Common myeloid progenitor, CD34-positive (primary cell): Measurements from ENCODE around the gene SEMA4A.

Experiments
- CTCF ChIA-PET: fragments of 350-600 bp; sonication (Branson Sonifier 250); formaldehyde crosslinking; loops from one replicate; lab custom pipeline; 2021; ENCODE audit warnings: antibody characterized with exemption; lab: Charles Lee
- POLR2A ChIA-PET: fragments of 350-600 bp; sonication (Branson Sonifier 250); formaldehyde crosslinking; loops from one replicate; lab custom pipeline; 2021; ENCODE audit warnings: antibody characterized with exemption; lab: Charles Lee
- DNase-seq, 3 donors: peaks; one replicate each; pipeline versions ENCODE4 v3.0.0 to v3.0.0-alpha.2; 2013
- H3K27ac ChIP-seq, 2 experiments: 1 replicate in 1 of 2; 2 replicates in 1 of 2; pipeline ENCODE4 v1.7.0; 2013; ENCODE audit warnings: inconsistent platforms in 2 of 2, low read length in 2 of 2, mild to moderate bottlenecking in 2 of 2, low read depth in 1 of 2, moderate library complexity in 1 of 2; ENCODE audit not compliant: severe bottlenecking in 2 of 2, insufficient read depth in 1 of 2, poor library complexity in 1 of 2
- H3K27me3 ChIP-seq, 5 experiments: replicated peaks in 2 of 5; 1 replicate in 3 of 5; 2 replicates in 2 of 5; pipeline versions ENCODE4 v1.6.1 to v1.7.0; 2013; ENCODE audit warnings: low read length in 4 of 5, mild to moderate bottlenecking in 2 of 5, moderate library complexity in 2 of 5, inconsistent platforms in 1 of 5; ENCODE audit not compliant: insufficient read depth in 5 of 5, control insufficient read depth in 4 of 5
- H3K36me3 ChIP-seq, 4 experiments: 1 replicate in 2 of 4; 2 replicates in 2 of 4; pipeline versions ENCODE4 v1.6.1 to v1.7.0; 2013; ENCODE audit warnings: low read length in 3 of 4, control low read depth in 1 of 4, mild to moderate bottlenecking in 1 of 4; ENCODE audit not compliant: control insufficient read depth in 4 of 4, insufficient read depth in 4 of 4
- H3K4me1 ChIP-seq, 4 experiments: 1 replicate in 3 of 4; 2 replicates in 1 of 4; pipeline versions ENCODE4 v1.6.1 to v1.7.1; 2013; ENCODE audit warnings: low read length in 3 of 4, mild to moderate bottlenecking in 3 of 4, control low read depth in 1 of 4, inconsistent platforms in 1 of 4, moderate library complexity in 1 of 4; ENCODE audit not compliant: control insufficient read depth in 4 of 4, insufficient read depth in 4 of 4; ENCODE audit errors: control extremely low read depth in 1 of 4
- H3K4me3 ChIP-seq, 7 experiments: 1 replicate in 4 of 7; 2 replicates in 3 of 7; pipeline versions ENCODE4 v1.5.1 to v1.7.0; 2013; ENCODE audit warnings: mild to moderate bottlenecking in 7 of 7, low read length in 6 of 7, moderate library complexity in 6 of 7, inconsistent platforms in 2 of 7, low read depth in 2 of 7, control low read depth in 1 of 7; ENCODE audit not compliant: insufficient read depth in 4 of 7, control insufficient read depth in 1 of 7; ENCODE audit errors: extremely low read depth in 1 of 7
- H3K9me3 ChIP-seq, 5 experiments: 1 replicate in 4 of 5; 2 replicates in 1 of 5; pipeline versions ENCODE4 v1.6.1 to v1.7.1; 2013; ENCODE audit warnings: low read length in 4 of 5, mild to moderate bottlenecking in 2 of 5, inconsistent platforms in 1 of 5, low read depth in 1 of 5, moderate library complexity in 1 of 5; ENCODE audit not compliant: control insufficient read depth in 4 of 5, insufficient read depth in 2 of 5; ENCODE audit errors: control extremely low read depth in 1 of 5
- WGBS: methylation state at CpG from one replicate; pipeline ENCODE4 v1.1.5; 2013; ENCODE audit not compliant: insufficient coverage; 5-methylcytosine and 5-hydroxymethylcytosine counted together

Gene SEMA4A

DNA sequence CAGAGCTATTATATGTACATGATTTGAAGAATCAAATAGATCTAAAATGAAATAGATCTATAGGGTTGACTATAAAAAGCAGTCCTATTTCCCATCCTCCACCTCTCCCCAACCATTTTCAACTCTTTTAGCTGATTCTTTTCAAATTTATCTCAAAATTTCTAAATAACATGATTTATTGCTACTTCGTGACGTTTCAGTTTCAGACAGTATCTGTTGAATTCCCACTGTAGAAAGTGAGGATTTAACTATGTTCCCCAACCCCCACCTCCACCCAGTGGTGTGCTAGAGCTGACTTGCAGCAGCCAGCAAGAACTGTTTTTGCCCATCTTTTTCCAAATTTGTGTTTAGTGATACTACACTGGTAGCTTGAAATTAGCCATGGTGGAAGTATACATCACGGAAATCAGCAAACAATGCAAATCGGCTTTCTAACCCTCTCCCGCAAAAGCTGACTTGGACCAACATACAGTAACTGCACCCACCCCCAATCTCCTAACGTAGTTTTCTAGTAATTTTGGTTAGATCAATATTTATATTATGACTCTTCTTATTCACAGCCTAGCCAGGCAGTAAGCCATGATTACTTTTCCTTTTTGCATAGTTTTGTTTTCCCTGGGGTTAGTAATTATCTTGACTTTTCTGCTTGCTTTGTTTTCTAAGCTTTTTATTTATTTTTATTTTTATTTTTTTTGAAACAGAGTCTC, 10.9 kb downstream of the SEMA4A start:
- DNase-seq: no peak
- H3K36me3 ChIP-seq: peaks cover 0 to 27% (median 2%) of the 10 kb centered on the region in 4 experiments
- H3K27ac ChIP-seq: no peak overlapping the region
- H3K27me3 ChIP-seq: no peaks in the 10 kb centered on the region
- H3K4me1 ChIP-seq: peaks cover 0 to 15% (median 13%) of the 10 kb centered on the region in 4 experiments
- ChIA-PET POLR2A (interaction anchor here (0.7 kb wide), 1 partner anchor 16 kb away, joined by 3 read pairs; no protein-coding TSS in a partner anchor), CTCF (interaction anchor here (0.7 to 4.5 kb wide), 9 partner anchors 8 to 153 kb away, joined by 3 to 25 read pairs (median 3); no protein-coding TSS in a partner anchor)
- no peak overlapping the region for H3K4me3 ChIP-seq
- WGBS: 93% methylated on average over 3 of the region's 6 CpGs
- no peaks in the 10 kb centered on the region for H3K9me3 ChIP-seq

DNA sequence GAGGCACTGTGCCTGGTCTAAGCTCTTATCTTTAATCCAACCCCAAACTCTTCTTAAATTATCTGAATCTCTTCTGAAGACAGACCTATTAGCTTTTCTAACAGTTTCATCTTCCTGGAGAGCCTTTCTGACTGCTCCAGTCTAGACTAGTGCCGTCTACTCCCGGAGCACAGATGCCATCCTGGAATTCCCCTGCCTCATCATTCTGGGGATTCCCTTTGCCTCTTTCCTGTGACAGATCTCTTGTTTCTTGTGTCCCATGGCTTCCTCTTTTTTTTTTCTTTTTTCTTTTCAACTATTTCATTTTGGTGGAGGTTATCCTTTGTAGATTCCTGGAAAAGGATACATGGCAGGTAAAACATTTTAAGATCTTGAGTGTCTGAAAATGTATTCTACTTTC, 11.7 kb downstream of the SEMA4A start:
- no peaks in the 10 kb centered on the region for H3K9me3 ChIP-seq
- ChIA-PET POLR2A (interaction anchor here (0.6 kb wide), 1 partner anchor 63 kb away, joined by 3 read pairs; no protein-coding TSS in a partner anchor), CTCF (interaction anchor here (0.7 to 4.5 kb wide), 7 partner anchors 8 to 60 kb away, joined by 3 to 25 read pairs (median 4); no protein-coding TSS in a partner anchor)
- H3K4me1 ChIP-seq: peaks cover 0 to 14% (median 10%) of the 10 kb centered on the region in 4 experiments
- no peak overlapping the region for H3K27ac ChIP-seq
- no peak overlapping the region for H3K4me3 ChIP-seq
- peaks cover 0 to 25% (median 2%) of the 10 kb centered on the region in 4 experiments for H3K36me3 ChIP-seq
- H3K27me3 ChIP-seq: no peaks in the 10 kb centered on the region
- 86% methylated on average over 2 of the region's 2 CpGs for WGBS
- DNase-seq: peak in 1 of 3 donors; percentile 53

DNA sequence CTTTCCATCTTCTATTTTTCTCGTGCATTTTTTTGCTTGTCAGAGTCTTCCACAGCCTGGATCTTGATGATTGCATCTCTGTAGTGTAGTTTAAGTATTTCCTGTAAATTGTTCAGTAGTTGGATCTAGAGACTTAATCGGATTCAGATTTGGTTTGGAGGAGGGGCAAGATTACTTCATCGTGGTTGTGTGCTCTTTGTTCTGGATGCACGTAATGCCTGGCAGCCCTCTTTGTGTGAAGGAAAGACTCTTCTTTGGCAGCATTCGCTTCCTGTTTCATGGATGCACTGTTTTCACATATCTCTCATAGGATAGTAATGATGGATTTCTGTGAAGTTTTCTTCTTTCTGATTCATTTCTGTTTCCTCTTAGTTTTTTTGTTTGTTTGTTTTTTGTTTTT, 14.2 kb downstream of the SEMA4A start:
- DNase-seq: no peak
- Histone ChIP-seq H3K27ac (no peak overlapping the region), H3K4me1 (no peaks in the 10 kb centered on the region), H3K36me3 (peaks cover 0 to 14% (median 3%) of the 10 kb centered on the region in 4 experiments), H3K27me3 (no peaks in the 10 kb centered on the region), H3K9me3 (no peaks in the 10 kb centered on the region), H3K4me3 (no peak overlapping the region)
- ChIA-PET POLR2A (no interaction called here), CTCF (no interaction called here)
- 100% methylated on average over 1 of the region's 5 CpGs for WGBS

DNA sequence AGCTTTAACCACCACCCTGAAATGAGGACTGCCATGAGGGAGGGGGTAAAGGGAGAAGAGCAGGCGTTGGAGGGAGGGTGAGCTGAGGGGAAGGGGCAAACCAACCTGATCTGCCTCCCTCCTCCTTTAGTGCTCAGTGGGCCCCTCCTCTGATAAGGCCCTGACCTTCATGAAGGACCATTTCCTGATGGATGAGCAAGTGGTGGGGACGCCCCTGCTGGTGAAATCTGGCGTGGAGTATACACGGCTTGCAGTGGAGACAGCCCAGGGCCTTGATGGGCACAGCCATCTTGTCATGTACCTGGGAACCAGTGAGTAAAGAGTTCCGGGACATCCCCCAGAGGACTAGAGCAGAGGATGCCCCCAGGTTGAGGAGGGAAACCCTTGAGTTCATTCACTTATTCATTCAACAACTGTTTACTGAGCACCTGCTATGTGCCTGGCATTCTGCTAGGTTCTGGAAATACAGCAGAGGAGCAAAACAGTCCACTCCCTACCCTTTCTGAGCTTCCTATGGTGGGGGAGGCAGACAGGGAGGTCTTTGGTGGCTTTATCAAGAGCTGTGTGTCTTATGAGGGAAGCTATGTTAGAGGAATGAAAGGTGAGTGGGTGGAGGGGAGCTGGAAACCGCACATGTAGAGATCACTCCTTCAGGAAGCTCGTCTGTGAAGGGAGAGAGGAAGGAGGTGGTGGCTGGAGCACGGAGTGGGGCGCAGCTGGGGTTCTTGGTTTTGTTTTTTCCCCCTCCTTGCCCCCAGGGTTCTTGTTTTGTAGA, 19.5 kb downstream of the SEMA4A start:
- Histone ChIP-seq H3K27ac (no peak overlapping the region), H3K4me3 (no peak overlapping the region), H3K27me3 (no peaks in the 10 kb centered on the region), H3K36me3 (peaks cover 0 to 35% (median 16%) of the 10 kb centered on the region in 4 experiments), H3K9me3 (no peaks in the 10 kb centered on the region), H3K4me1 (peaks cover 0 to 1% (median 0%) of the 10 kb centered on the region in 4 experiments)
- ChIA-PET CTCF (interaction anchor here (1.0 to 2.5 kb wide), 6 partner anchors 9 to 52 kb away, joined by 3 to 13 read pairs (median 4); no protein-coding TSS in a partner anchor), POLR2A (interaction anchor here (0.6 kb wide), 1 partner anchor 83 kb away, joined by 3 read pairs; no protein-coding TSS in a partner anchor)
- WGBS: 86% methylated on average over 4 of the region's 9 CpGs
- DNase-seq: no peak

DNA sequence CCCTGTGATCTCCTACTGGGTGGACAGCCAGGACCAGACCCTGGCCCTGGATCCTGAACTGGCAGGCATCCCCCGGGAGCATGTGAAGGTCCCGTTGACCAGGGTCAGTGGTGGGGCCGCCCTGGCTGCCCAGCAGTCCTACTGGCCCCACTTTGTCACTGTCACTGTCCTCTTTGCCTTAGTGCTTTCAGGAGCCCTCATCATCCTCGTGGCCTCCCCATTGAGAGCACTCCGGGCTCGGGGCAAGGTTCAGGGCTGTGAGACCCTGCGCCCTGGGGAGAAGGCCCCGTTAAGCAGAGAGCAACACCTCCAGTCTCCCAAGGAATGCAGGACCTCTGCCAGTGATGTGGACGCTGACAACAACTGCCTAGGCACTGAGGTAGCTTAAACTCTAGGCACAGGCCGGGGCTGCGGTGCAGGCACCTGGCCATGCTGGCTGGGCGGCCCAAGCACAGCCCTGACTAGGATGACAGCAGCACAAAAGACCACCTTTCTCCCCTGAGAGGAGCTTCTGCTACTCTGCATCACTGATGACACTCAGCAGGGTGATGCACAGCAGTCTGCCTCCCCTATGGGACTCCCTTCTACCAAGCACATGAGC, 23.3 kb downstream of the SEMA4A start:
- Histone ChIP-seq H3K36me3 (peaks cover 0 to 31% (median 16%) of the 10 kb centered on the region in 4 experiments), H3K9me3 (no peaks in the 10 kb centered on the region), H3K4me3 (no peak overlapping the region), H3K4me1 (peaks cover 0 to 4% (median 1%) of the 10 kb centered on the region in 4 experiments), H3K27me3 (no peaks in the 10 kb centered on the region), H3K27ac (no peak overlapping the region)
- DNase-seq: no peak
- 100% methylated on average over 12 of the region's 12 CpGs for WGBS
- POLR2A ChIA-PET: interaction anchor here (0.6 kb wide), 1 partner anchor 21 kb away, joined by 3 read pairs; no protein-coding TSS in a partner anchor
- CTCF ChIA-PET: no interaction called here

DNA sequence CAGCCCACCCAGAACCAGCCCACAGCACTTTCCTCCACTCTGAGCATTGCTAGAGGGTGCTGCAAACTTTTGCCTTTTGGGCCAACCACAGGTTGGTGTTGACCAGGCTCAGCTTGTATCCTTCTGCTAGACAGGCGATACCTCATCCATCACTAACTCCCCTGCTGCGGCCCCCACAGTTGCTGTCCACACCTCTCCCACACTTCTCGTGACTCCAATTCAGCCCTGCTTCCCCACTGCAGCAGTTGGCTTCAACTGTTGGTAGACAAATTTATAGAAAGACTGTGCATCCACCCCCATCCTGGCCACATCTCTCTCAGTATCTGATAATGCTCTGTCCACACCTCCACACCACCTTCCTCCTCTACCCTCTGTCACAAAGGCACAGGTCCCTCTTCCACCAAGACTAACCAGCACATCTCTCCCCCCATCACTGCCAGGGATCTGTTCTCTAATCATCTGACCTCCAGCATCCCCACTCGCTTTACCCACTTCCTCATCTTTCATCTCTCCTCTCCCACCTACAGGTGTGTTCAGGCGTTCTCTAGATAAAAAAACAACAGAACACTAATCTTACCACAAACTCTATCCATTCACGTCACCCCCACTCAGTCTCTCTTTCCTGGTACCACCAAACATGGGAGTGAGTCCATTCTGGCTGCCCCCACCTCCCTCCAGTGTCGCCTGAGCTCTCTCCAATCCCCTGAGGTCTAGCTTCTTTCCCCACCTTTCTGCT, 24.7 kb downstream of the SEMA4A start:
- no peaks in the 10 kb centered on the region for H3K27me3 ChIP-seq
- ChIA-PET CTCF (interaction anchor here (0.6 kb wide), 1 partner anchor 47 kb away, joined by 3 read pairs; no protein-coding TSS in a partner anchor), POLR2A (no interaction called here)
- peak in 1 of 3 donors; percentile 30 for DNase-seq
- H3K4me1 ChIP-seq: peaks cover 0 to 4% (median 1%) of the 10 kb centered on the region in 4 experiments
- peaks cover 0 to 31% (median 14%) of the 10 kb centered on the region in 4 experiments for H3K36me3 ChIP-seq
- H3K4me3 ChIP-seq: no peak overlapping the region
- 73% methylated on average over 6 of the region's 7 CpGs for WGBS
- H3K9me3 ChIP-seq: no peaks in the 10 kb centered on the region
- no peak overlapping the region for H3K27ac ChIP-seq
